Spleen (tissue), 7 donors: Measurements from ENCODE around the gene HSF4.

Experiments
- CTCF ChIP-seq, 11 experiments: fragments of 200-600 bp in 7 of 11; fragments of 450-650 bp in 4 of 11; sonication (generic) in 4 of 11; IDR thresholded peaks in 8 of 11; conservative IDR thresholded peaks in 3 of 11; 1 replicate in 7 of 11; 2 replicates in 4 of 11; pipeline versions ENCODE4 v1.4.0 to v1.8.0; 2016 to 2021; ENCODE audit warnings: antibody characterized with exemption in 11 of 11, inconsistent platforms in 4 of 11, mild to moderate bottlenecking in 1 of 11
- POLR2A ChIP-seq, 3 donors: fragments of 450-650 bp; IDR thresholded peaks; one replicate each; pipeline ENCODE4 v1.5.1; 2017; ENCODE audit warnings: antibody characterized with exemption in 3 of 3, mild to moderate bottlenecking in 1 of 3
- POLR2AphosphoS5 ChIP-seq, 3 donors: sonication (generic); formaldehyde crosslinking; IDR thresholded peaks; one replicate each; pipeline ENCODE4 v1.5.1; 2017; ENCODE audit warnings: antibody characterized with exemption in 3 of 3
- donor health status: DM: no; HTN: no; CAD: no; lungs with moderate emphysema.
- donor health status: DM: no; HTN: no; CAD: no.
- donor health status: DM: no; HTN: no; CAD: no.

- TF ChIP-seq CTCF (IDR thresholded peaks at IDR 0.05 in 8 of 11, conservative IDR thresholded peaks at IDR 0.05 in 3 of 11), result no peak
- TF ChIP-seq POLR2A (IDR thresholded peaks at IDR 0.05), result no peak
- TF ChIP-seq POLR2AphosphoS5 (IDR thresholded peaks at IDR 0.05), result peak in 2 of 3 donors; percentile 11 to 16
These were observed 37.1 kb downstream of the HSF4 start for GRCh38 chr16:67201411-67202345.
